Panc1 (cell line): ENCODE results near the gene ERICH3. TPM values are rescaled to one million over a fixed set of nuclear protein-coding genes. Genes with fewer than 3 reads are reported as not detected.

Experiments
- ATAC-seq: fragments of 200-7000 bp; cut with Tn5 transposase; 2 replicates; pipeline ENCODE4 v1.9.1; 2020; ENCODE audit warnings: mild to moderate bottlenecking, moderate library complexity
- BruUV-seq: library from RNA; stranded (reverse); fragments of 400-500 nt; replicated peaks from 2 replicates; lab custom pipeline; 2021; lab: Mats Ljungman, UMichigan
- CTCF ChIA-PET: fragments of 300-600 bp; sonication (Branson Sonifier 250); formaldehyde crosslinking; loops from one replicate; lab custom pipeline; 2022; ENCODE audit warnings: antibody characterized with exemption; lab: Charles Lee
- POLR2A ChIA-PET: fragments of 300-600 bp; sonication (Branson Sonifier 250); formaldehyde crosslinking; loops from one replicate; lab custom pipeline; 2022; ENCODE audit warnings: antibody characterized with exemption; lab: Charles Lee
- DNase-seq: peaks from one replicate; pipeline ENCODE4 v3.0.0-alpha.2; 2010; ENCODE audit warnings: low read depth, low spot score
- H3K27ac ChIP-seq: 2 replicates; pipeline ENCODE4 v1.5.1; 2011; ENCODE audit warnings: mild to moderate bottlenecking, low read length, inconsistent platforms
- H3K27me3 ChIP-seq: fragments of 200-500 bp; sonication (Bioruptor generic); 2 replicates; pipeline ENCODE4 v1.6.0; 2014; ENCODE audit warnings: low read length, inconsistent platforms; ENCODE audit not compliant: control insufficient read depth, insufficient read depth
- H3K36me3 ChIP-seq: fragments of 200-500 bp; sonication (Bioruptor generic); 2 replicates; pipeline ENCODE4 v1.5.1; 2014; ENCODE audit warnings: inconsistent platforms, mild to moderate bottlenecking, low read length, moderate library complexity; ENCODE audit not compliant: control insufficient read depth, insufficient read depth
- H3K4me1 ChIP-seq: 2 replicates; pipeline ENCODE4 v1.5.1; 2011; ENCODE audit warnings: inconsistent platforms, mild to moderate bottlenecking, low read length, moderate library complexity; ENCODE audit not compliant: control insufficient read depth, insufficient read depth
- H3K4me3 ChIP-seq, 2 experiments: 2 replicates each; pipeline ENCODE4 v1.5.1; 2011 to 2012; ENCODE audit warnings: low read depth in 2 of 2, low read length in 2 of 2, mild to moderate bottlenecking in 2 of 2, inconsistent platforms in 1 of 2, moderate library complexity in 1 of 2
- H3K9me3 ChIP-seq: fragments of 200-500 bp; sonication (Bioruptor generic); 2 replicates; pipeline ENCODE4 v1.5.1; 2014; ENCODE audit warnings: low read depth, mild to moderate bottlenecking, inconsistent platforms, low read length, moderate library complexity; ENCODE audit not compliant: control insufficient read depth, insufficient read depth
- CTCF ChIP-seq: fragments of 450-650 bp; IDR thresholded peaks from 2 replicates; pipeline ENCODE4 v1.5.1; 2017; ENCODE audit warnings: mild to moderate bottlenecking
- POLR2AphosphoS5 ChIP-seq: IDR thresholded peaks from 2 replicates; pipeline ENCODE4 v1.6.1; 2012; ENCODE audit warnings: mild to moderate bottlenecking, low read depth, low read length, moderate library complexity
- REST ChIP-seq, 2 experiments: IDR thresholded peaks; 2 replicates each; pipeline ENCODE4 v1.6.1; 2011 to 2012; ENCODE audit warnings: low read depth in 2 of 2, control low read depth in 1 of 2, low read length in 1 of 2, mild to moderate bottlenecking in 1 of 2, moderate library complexity in 1 of 2; ENCODE audit not compliant: insufficient read depth in 1 of 2
- SIN3A ChIP-seq: IDR thresholded peaks from 2 replicates; pipeline ENCODE4 v1.6.1; 2012; ENCODE audit warnings: low read depth, mild to moderate bottlenecking, low read length, moderate library complexity, borderline replicate concordance; ENCODE audit not compliant: insufficient read depth
- TCF7L2 ChIP-seq: IDR thresholded peaks from 2 replicates; pipeline ENCODE4 v1.6.1; 2011; ENCODE audit warnings: mild to moderate bottlenecking, low read depth, low read length, inconsistent platforms
- in situ Hi-C: cut with HindIII; loops from 2 replicates; pipeline ENCODE4 v1.10.0; 2016; ENCODE audit warnings: low sequenced_read_pairs, low pct_unique_long_range_greater_than_20kb
- intact Hi-C: fragments of 100-400 bp; cut with micrococcal nuclease; formaldehyde crosslinking; loops from one replicate; pipeline ENCODE4 v1.10.0; 2022; ENCODE audit not compliant: unreplicated experiment
- total RNA-seq: library from RNA; stranded (reverse); gene quantifications from one replicate; pipeline ENCODE4 v1.2.1, GENCODE V29; 2021; ENCODE audit not compliant: unreplicated experiment

ERICH3 gene
- total RNA-seq, 1 experiment from 2014 or later = not detected

DNA sequence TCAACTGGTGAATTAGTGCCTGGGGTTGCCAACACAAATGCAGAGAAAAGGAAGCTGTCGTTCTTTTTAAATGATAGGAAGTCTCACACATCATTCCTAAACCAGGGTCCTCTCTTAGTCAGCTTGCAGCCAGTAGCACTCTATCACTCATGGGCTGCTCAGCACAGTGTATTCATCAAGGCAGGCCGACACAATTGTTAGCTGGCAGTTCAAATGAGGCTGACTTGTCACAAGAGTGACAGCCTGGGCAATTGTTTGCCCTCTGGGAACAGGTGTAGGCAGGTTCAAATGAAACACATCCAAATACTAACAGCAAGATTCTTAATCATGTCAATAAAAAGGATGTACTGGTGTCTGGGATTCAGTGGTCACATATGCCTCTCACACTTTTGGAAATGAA is 76.9 kb downstream of the ERICH3 start:
- in situ Hi-C loops (no loop called here), intact Hi-C loops (no loop called here)
- DNase-seq (no peak), ATAC-seq (no peak)
- Histone ChIP-seq H3K4me1 (no peaks in the 10 kb centered on the region), H3K9me3 (no peaks in the 10 kb centered on the region), H3K4me3 (no peak overlapping the region), H3K36me3 (no peaks in the 10 kb centered on the region), H3K27ac (no peak overlapping the region), H3K27me3 (no peaks in the 10 kb centered on the region)
- BruUV-seq = no TSS peak
- CTCF ChIA-PET = no interaction called here
- POLR2A ChIA-PET = no interaction called here
- TF ChIP-seq TCF7L2 (no peak), POLR2AphosphoS5 (no peak), CTCF (no peak), REST (IDR thresholded peaks at IDR 0.05; ENCODE audit: insufficient read depth in 1 of 2, low read depth in 2 of 2, low read length in 1 of 2) (no peak), SIN3A (no peak)

DNA sequence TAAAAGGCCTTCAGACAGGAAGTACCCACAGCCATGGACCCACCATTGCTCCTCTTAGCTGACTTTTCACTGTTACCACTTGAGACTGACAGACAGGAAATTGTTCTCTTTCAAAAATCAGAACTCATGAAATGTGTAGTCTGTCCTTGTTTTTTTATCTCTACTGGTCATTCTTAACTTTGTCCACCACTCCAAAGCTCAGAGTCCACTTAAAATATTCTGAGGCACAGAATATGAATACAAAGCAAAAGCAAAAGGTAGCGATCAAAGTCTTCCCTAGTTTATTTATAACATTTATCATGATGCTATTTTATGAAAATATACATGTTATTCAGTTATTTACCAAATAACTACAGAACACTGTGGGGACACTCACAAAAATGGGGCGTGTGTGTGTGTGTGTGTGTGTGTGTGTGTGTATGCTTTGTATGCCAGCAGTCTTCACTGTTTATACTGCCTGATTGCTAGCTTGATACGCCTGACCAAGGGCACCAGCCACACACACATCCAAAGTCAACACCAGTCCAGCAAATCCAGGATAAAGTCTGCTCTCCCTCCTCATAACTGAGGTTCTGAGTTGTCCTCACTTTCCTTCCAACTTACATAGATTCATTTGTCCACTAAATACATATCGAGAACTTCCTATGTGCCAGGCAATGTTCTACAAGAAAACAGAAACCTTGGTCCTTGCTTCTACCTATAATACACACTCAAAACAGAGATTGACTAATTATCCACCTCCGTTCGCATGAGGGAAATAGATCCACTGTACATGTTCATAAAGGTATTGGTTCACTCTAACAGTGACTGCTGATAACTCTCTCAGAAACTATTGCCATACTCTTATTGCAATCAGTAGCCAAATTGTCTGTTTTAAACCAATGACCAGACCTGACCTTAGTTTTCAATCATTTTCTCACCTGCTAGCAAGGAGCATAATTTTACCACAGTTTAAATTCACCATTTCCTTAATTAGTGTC is 79.4 kb downstream of the ERICH3 start:
- no peak overlapping the region for H3K27ac ChIP-seq
- no peaks in the 10 kb centered on the region for H3K9me3 ChIP-seq
- ChIA-PET CTCF (no interaction called here), POLR2A (no interaction called here)
- no peaks in the 10 kb centered on the region for H3K4me1 ChIP-seq
- no TSS peak for BruUV-seq
- DNase-seq (no peak), ATAC-seq (no peak)
- TF ChIP-seq TCF7L2 (no peak), POLR2AphosphoS5 (no peak)
- intact Hi-C loops = no loop called here
- no peaks in the 10 kb centered on the region for H3K36me3 ChIP-seq
- H3K4me3 ChIP-seq = no peak overlapping the region
- in situ Hi-C loops = no loop called here
- H3K27me3 ChIP-seq = no peaks in the 10 kb centered on the region
